Left cardiac atrium (tissue), 4 donors: Measurements from ENCODE around the gene PTPRH. TPM values are rescaled to one million over a fixed set of nuclear protein-coding genes. Genes with fewer than 3 reads are reported as not detected.
"Not testable (repeated sequence)": the region's sequence is repeated elsewhere in the genome, so short reads cannot be mapped to it uniquely, and the experiment has no call there.

Source experiments
- ATAC-seq, 2 donors: fragments of 200-7000 bp; cut with Tn5 transposase; one replicate each; pipeline ENCODE4 v1.9.1; 2020; ENCODE audit warnings: mild to moderate bottlenecking in 2 of 2, moderate library complexity in 2 of 2
- DNase-seq: peaks from one replicate; pipeline ENCODE4 v3.0.0-alpha.2; 2020
- intact Hi-C, 2 donors: fragments of 100-400 bp; cut with DNase I; formaldehyde crosslinking; loops; one replicate each; pipeline versions ENCODE4 v1.14.1 to v1.15.1; 2022 to 2023
- total RNA-seq, 2 donors: library from RNA; stranded (reverse); fragmentation: NEBNext Ultra II Directional; extraction: Animal tissue kit (Norgen Biotek cat#: 25700); gene quantifications; one replicate each; pipeline ENCODE4 v1.2.1, GENCODE V29; 2021
- donor health status: DM: no; HTN: yes; CAD: no.
- donor health status: DM: no; HTN: yes; CAD: no; lungs with severe emphysema.
- donor health status: DM: yes; HTN: yes; CAD: no.
- donor health status: Dilated cardiomyopathy.

Gene PTPRH
- total RNA-seq, 2 donors from 2014 or later, result 0.74 to 1.5 TPM

DNA sequence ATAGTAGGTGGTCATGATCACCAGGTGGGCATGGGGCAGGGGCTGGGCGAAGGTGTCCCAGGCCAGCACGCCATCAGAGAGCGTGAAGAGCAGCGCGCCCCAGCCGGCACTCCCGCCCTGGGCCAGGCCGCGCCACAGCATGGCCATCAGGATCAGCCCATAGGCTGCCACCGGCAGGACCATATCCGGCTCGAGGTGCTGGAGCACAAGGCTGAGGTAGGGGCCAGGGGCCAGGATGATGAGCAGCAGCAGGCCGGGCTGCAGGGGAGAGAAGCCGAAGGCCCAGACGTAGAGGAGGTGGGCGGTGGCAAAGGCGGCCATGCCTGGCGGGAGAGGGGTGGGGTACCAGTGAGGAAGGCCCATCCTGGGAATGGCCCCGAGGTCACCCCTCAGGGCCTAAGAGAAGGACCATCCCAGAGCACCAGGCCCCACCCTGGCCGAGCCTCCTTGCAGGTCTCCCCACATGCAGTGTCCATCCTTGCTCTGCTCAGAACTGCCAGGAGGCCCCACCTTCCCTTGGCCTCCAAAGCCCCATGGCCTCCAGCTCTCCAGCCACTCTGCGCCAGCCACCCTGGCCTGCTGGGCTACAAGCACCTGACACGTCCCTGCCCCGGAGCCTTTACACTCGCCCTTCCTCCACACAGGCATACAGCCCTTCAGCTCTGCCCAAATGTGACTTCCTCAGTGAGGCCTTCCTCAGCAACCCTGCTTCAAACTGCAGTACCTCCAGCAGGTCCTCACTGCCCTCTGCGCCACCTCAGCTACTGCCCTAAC lies 18.1 kb upstream of the PTPRH start:
- DNase-seq (no peak), ATAC-seq (peak; percentile 1 to 3)
- intact Hi-C loops, result no loop called here

- intact Hi-C loops, result no loop called here
- DNase-seq (no peak), ATAC-seq (no peak)
Observed at GRCh38 chr19:55226788-55227187, 17.5 kb upstream of the PTPRH start.

- DNase-seq (no peak), ATAC-seq (no peak)
- intact Hi-C loops, result no loop called here
Observed at GRCh38 chr19:55226273-55226672, 17.0 kb upstream of the PTPRH start.

DNA sequence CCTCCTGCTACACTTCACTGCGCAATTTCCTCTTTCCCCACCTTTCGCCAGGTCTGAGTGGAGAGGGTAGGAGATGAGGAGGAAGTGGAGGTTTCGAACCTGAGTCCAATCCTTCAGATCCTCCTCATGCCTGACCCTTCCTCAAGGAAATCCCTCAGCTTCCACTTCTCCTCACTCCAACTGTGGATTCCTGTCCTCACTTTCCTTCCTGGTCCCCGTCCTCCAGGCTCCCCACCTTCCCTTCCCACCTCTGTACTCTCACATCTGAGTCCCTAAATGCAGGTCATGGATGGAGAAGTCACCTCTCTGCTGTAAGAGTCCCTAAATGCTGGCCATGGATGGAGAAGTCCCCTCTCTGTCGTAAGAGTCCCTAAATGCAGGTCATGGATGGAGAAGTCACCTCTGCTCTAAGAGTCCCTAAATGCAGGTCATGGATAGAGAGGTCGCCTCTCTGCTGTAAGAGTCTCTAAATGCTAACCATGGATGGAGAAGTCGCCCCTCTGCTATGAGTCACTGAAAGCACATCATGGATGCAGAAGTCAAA lies 16.2 kb upstream of the PTPRH start:
- ATAC-seq (no peak), DNase-seq (no peak)
- intact Hi-C loops, result no loop called here

DNA sequence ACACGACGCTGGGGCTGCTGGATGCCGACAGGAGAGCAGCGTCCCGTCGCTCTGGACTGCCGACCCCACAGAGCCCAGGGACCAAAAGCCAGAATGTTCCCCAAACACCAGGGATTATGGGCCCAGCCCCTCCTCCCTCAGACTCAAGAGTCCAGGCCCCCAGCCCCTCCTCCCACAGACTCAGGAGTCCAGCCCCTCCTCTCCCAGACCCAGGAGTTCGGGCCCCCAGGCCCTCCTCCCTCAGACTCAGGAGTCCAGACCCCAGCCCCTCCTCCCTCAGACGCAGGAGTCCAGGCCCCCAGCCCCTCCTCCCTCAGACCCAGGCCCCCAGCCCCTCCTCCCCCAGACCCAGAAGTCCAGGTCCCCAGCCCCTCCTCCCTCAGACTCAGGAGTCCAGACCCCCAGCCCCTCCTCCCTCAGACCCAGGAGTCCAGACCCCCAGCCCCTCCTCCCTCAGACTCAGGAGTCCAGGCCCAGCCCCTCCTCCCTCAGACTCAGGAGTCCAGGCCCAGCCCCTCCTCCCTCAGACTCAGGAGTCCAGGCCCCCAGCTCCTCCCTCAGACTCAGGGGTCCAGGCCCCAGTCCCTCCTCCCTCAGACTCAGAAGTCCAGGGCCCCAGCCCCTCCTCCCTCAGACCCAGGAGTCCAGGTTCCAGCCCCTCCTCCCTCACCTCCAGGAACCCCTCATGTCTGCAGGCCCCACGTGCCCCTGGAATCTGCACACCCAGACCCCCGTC lies 15.5 kb upstream of the PTPRH start:
- ATAC-seq, intact Hi-C loops, DNase-seq: not testable (repeated sequence)

DNA sequence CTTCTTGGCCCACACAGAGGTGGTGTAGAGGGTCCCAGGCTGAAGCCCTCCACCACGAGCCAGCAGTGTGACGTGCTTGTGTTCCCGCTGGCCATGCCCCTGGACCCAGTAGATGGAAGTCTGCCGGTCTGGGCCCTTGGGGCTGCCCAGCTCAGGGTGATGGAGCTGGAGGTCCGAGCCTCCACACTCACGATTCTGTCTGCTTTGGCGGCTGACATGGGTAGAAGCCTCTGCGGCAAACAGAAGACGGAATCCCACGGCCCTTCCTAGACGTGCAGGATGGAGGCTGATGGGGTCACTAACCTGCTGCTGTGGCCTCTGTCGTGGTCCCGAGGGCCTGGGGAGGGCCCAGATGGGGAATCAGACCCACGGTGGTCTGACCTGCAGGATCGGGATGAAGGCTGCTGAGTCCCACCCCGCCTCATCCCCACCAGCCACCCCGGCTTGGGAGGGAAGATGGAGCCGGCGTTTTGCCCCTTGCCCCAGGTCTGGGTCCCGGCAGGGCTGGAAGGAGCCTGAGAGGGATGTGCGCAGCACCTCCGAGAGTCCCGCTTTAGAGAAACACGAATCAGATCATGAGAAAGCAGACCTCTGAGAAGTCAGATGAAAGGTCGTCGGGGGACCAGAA lies 14.9 kb upstream of the PTPRH start:
- ATAC-seq, result no peak
- no peak for DNase-seq

DNA sequence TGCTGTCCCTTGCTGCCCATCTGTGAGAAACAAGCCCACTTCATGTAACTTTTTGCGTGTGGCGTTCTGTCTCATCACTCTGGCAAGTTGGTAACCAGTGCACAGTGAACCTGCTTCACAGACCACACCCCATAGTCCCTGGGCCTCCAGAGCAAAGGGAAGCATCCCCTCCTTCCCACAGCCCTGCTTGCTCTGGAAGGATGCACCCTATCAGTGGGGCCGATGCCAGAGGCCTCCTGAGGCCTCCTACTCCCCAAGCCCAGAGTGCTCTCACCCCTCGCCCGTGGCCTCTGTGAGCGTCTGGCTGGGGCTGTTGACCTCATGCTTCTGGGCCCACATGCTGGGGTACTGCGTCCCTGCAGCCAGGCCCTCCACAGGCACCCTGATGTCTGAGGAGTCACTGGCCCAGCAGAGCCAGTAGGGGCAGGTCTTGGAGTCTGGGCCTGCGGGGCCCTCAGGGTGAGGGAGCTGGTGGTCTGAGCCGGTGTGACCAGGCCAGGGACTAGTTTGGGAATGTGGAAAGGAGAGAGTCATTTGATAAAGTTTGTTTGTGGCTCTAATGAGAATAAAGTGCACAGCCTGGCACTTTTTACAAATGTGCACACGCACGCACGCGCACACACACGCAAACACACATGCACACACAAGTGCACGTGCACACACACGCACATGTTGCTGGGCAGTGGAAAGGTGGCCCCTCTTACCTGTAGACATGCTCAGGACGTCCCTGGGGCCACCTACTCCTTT lies 14.2 kb upstream of the PTPRH start:
- ATAC-seq, result no peak
- intact Hi-C loops, result no loop called here
- no peak for DNase-seq

More for the DNA sequence above, 14.9 kb upstream of the PTPRH start:
- intact Hi-C loops, result no loop called here

GRCh38 chr19:55220525-55220924 lies 11.2 kb upstream of the PTPRH start:
- intact Hi-C loops, result no loop called here
- ATAC-seq, result no peak

GRCh38 chr19:55216461-55217198 lies 7.3 kb upstream of the PTPRH start:
- ATAC-seq (peak; percentile 81 to 95), DNase-seq (peak; percentile 86)
- intact Hi-C loops, result loop anchor here in 1 of 2 donors (10.0 kb wide), 1 partner anchor 48 kb away; no protein-coding TSS in a partner anchor

More at GRCh38 chr19:55220525-55220924, 11.2 kb upstream of the PTPRH start:
- no peak for DNase-seq

DNA sequence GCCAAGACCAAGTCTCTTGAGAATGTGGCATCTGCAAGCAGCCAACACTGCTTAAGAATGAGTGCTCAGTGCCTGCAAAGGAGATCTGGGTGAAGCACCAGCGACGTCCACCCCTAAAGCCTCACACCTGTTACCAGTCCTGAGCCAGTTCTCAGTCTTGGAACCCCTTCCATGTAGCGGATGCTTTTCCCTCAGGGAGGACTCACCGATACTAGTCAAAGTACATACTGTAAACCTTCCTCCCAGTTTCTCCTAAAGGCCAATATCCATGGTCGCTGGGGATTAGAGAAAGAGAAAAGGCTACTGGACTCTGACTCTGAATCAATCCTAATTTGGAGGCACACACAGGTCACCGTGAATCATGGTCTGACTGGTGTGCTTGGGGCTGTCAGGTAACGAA lies 4.2 kb upstream of the PTPRH start:
- DNase-seq, result no peak
- ATAC-seq, result no peak
- intact Hi-C loops, result loop anchor here in 1 of 2 donors (10.0 kb wide), 1 partner anchor 51 kb away; no protein-coding TSS in a partner anchor

DNA sequence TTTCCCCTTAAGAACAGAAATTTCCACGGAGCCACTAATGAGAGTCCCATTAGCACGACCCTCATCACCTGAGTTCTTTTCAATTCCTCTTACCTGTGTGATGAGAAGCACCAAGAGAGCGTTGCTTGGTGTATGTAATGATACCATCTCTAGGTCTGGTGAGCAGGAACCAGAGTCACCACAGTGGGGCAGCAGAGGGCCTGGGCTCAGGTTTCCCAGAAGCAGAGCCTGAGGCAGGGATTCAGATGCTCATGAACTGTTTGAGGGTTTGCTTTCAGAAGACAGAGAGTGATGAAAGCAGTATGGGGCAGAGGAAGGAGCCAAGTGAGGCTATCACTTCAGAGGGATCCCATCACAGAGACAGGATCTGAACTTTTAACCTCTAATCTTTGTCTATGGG lies 3.1 kb upstream of the PTPRH start:
- intact Hi-C loops, result loop anchor here in 1 of 2 donors (10.0 kb wide), 1 partner anchor 52 kb away; no protein-coding TSS in a partner anchor
- ATAC-seq, result no peak
- DNase-seq, result no peak

GRCh38 chr19:55209693-55210472 lies 582 bp upstream of the PTPRH start:
- DNase-seq (no peak), ATAC-seq (peak in 1 of 2 donors; percentile 67)
- intact Hi-C loops, result loop anchor here in 1 of 2 donors (10.0 kb wide), 1 partner anchor 55 kb away; no protein-coding TSS in a partner anchor

- ATAC-seq (peak; percentile 97 to 98), DNase-seq (peak; percentile 91)
- intact Hi-C loops, result no loop called here
Observed at GRCh38 chr19:55206664-55207500, 2.4 kb downstream of the PTPRH start.

- DNase-seq, ATAC-seq, intact Hi-C loops: not testable (repeated sequence)
Observed at GRCh38 chr19:55202199-55202598, 7.1 kb downstream of the PTPRH start.

GRCh38 chr19:55199620-55200204 lies 9.6 kb downstream of the PTPRH start:
- no peak for DNase-seq
- no peak for ATAC-seq
- intact Hi-C loops, result no loop called here

GRCh38 chr19:55198651-55199050 lies 10.7 kb downstream of the PTPRH start:
- DNase-seq (no peak), ATAC-seq (no peak)
- intact Hi-C loops, result no loop called here
